Astrocyte (in vitro differentiated cells and primary cell): ENCODE data around the gene TTC8.
"Not testable (repeated sequence)": the region's sequence is repeated elsewhere in the genome, so short reads cannot be mapped to it uniquely, and the experiment has no call there.

Source experiments
- EZH2 ChIP-seq: IDR thresholded peaks from 2 replicates; pipeline ENCODE4 v1.6.1; 2012; ENCODE audit warnings: mild to moderate bottlenecking, low read length, inconsistent platforms; ENCODE audit not compliant: insufficient read depth
- TF ChIP-seq, protein P1 (sequence below): IDR thresholded peaks from 2 replicates; pipeline ENCODE4 v1.5.1; 2011; ENCODE audit warnings: low read depth, mild to moderate bottlenecking, inconsistent platforms, low read length, moderate library complexity; ENCODE audit not compliant: insufficient read depth

DNA sequence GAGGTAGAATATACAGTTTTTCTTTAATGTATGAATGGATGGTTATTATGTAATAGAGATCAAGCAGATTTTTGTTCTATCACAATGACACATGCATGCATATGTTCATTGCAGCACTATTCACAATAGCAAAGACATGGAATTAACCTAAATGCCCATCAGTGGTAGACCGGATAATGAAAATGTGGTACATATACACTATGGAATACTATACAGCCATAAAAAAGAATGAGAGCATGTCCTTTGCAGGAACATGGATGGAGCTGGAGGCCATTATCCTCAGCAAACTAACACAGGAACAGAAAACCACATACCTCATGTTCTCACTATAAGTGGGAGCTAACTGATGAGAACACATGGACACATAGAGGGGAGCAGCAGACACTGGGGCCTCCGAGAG, 34.7 kb downstream of the TTC8 start:
- TF ChIP-seq, protein P1, sequence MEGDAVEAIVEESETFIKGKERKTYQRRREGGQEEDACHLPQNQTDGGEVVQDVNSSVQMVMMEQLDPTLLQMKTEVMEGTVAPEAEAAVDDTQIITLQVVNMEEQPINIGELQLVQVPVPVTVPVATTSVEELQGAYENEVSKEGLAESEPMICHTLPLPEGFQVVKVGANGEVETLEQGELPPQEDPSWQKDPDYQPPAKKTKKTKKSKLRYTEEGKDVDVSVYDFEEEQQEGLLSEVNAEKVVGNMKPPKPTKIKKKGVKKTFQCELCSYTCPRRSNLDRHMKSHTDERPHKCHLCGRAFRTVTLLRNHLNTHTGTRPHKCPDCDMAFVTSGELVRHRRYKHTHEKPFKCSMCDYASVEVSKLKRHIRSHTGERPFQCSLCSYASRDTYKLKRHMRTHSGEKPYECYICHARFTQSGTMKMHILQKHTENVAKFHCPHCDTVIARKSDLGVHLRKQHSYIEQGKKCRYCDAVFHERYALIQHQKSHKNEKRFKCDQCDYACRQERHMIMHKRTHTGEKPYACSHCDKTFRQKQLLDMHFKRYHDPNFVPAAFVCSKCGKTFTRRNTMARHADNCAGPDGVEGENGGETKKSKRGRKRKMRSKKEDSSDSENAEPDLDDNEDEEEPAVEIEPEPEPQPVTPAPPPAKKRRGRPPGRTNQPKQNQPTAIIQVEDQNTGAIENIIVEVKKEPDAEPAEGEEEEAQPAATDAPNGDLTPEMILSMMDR: not testable (repeated sequence)
- not testable (repeated sequence) for TF ChIP-seq EZH2
